HepG2 (cell line): ENCODE data around the gene TBC1D1. TPM values are rescaled to one million over a fixed set of nuclear protein-coding genes. Genes with fewer than 3 reads are reported as not detected.

Experiments used
- ATF3 ChIP-seq: sonication (generic); formaldehyde crosslinking; IDR thresholded peaks from 2 replicates; pipeline ENCODE4 v1.4.0; 2020; ENCODE audit warnings: missing genetic modification reagents
- BCL3 ChIP-seq: sonication (generic); formaldehyde crosslinking; IDR thresholded peaks from 2 replicates; pipeline ENCODE4 v1.5.1; 2020; ENCODE audit warnings: mild to moderate bottlenecking, missing genetic modification reagents, moderate library complexity
- BCL6 ChIP-seq: IDR thresholded peaks from 2 replicates; pipeline ENCODE4 v1.6.1; 2016; ENCODE audit warnings: missing genetic modification reagents, missing compliant biosample characterization
- HNF4A ChIP-seq: sonication (generic); formaldehyde crosslinking; IDR thresholded peaks from 2 replicates; pipeline ENCODE4 v1.4.0; 2020; ENCODE audit warnings: missing genetic modification reagents
- IKZF4 ChIP-seq: sonication (generic); formaldehyde crosslinking; IDR thresholded peaks from 2 replicates; pipeline ENCODE4 v1.5.1; 2020; ENCODE audit warnings: borderline replicate concordance, mild to moderate bottlenecking, low read depth, missing genetic modification reagents; ENCODE audit errors: not compliant biosample characterization
- KLF6 ChIP-seq: IDR thresholded peaks from 2 replicates; pipeline ENCODE4 v1.8.0; 2016; ENCODE audit warnings: missing biosample characterization, missing genetic modification reagents
- MEIS2 ChIP-seq: sonication (generic); formaldehyde crosslinking; IDR thresholded peaks from 2 replicates; pipeline ENCODE4 v1.9.0; 2021; ENCODE audit warnings: mild to moderate bottlenecking, missing genetic modification reagents
- NBN ChIP-seq: fragments of 450-650 bp; conservative IDR thresholded peaks from 2 replicates; pipeline ENCODE4 v1.6.1; 2017
- NFIC ChIP-seq: IDR thresholded peaks from 2 replicates; pipeline ENCODE4 v1.6.1; 2012; ENCODE audit warnings: mild to moderate bottlenecking, low read length, inconsistent platforms
- NFKBIZ ChIP-seq: IDR thresholded peaks from 2 replicates; pipeline ENCODE4 v1.6.1; 2018; ENCODE audit warnings: missing genetic modification reagents, missing compliant biosample characterization
- NR2C2 ChIP-seq: sonication (generic); formaldehyde crosslinking; IDR thresholded peaks from 2 replicates; pipeline ENCODE4 v1.4.0; 2020; ENCODE audit warnings: missing genetic modification reagents, mild to moderate bottlenecking, moderate library complexity, borderline replicate concordance
- PCBP2 ChIP-seq: fragments of 200-400 bp; formaldehyde crosslinking; optimal IDR thresholded peaks from 2 replicates; pipeline ENCODE3; 2018; ENCODE audit warnings: low read length, low read depth; ENCODE audit not compliant: poor library complexity, severe bottlenecking
- PREB ChIP-seq: sonication (generic); formaldehyde crosslinking; IDR thresholded peaks from 2 replicates; pipeline ENCODE4 v1.4.0; 2020; ENCODE audit warnings: missing genetic modification reagents
- RFX1 ChIP-seq: fragments of 450-650 bp; IDR thresholded peaks from 2 replicates; pipeline ENCODE4 v1.6.1; 2017
- SALL2 ChIP-seq: sonication (generic); formaldehyde crosslinking; IDR thresholded peaks from 2 replicates; pipeline ENCODE4 v1.8.1; 2023; ENCODE audit warnings: mild to moderate bottlenecking, missing genetic modification reagents, inconsistent platforms
- SATB2 ChIP-seq: sonication (generic); formaldehyde crosslinking; IDR thresholded peaks from 2 replicates; pipeline ENCODE4 v1.5.0; 2020; ENCODE audit warnings: missing genetic modification reagents
- SIX4 ChIP-seq: sonication (generic); formaldehyde crosslinking; IDR thresholded peaks from 2 replicates; pipeline ENCODE4 v1.4.0; 2020; ENCODE audit warnings: missing genetic modification reagents
- TAF1 ChIP-seq: sonication (generic); formaldehyde crosslinking; IDR thresholded peaks from 2 replicates; pipeline ENCODE4 v1.4.0; 2020; ENCODE audit warnings: missing genetic modification reagents
- ZFY ChIP-seq: sonication (generic); formaldehyde crosslinking; IDR thresholded peaks from 2 replicates; pipeline ENCODE4 v1.4.0; 2020; ENCODE audit warnings: missing genetic modification reagents
- ZFYVE20 ChIP-seq: sonication (generic); formaldehyde crosslinking; IDR thresholded peaks from 2 replicates; pipeline ENCODE4 v1.8.0; 2023; ENCODE audit warnings: low read depth, mild to moderate bottlenecking, moderate library complexity, missing genetic modification reagents, borderline replicate concordance
- ZHX1 ChIP-seq: sonication (generic); formaldehyde crosslinking; IDR thresholded peaks from 2 replicates; pipeline ENCODE4 v1.8.1; 2022; ENCODE audit warnings: low read depth, mild to moderate bottlenecking, missing genetic modification reagents
- ZNF280B ChIP-seq: sonication (generic); formaldehyde crosslinking; IDR thresholded peaks from 2 replicates; pipeline ENCODE4 v1.5.0; 2020; ENCODE audit warnings: missing genetic modification reagents, mild to moderate bottlenecking, borderline replicate concordance
- ZNF33A ChIP-seq: sonication (generic); formaldehyde crosslinking; IDR thresholded peaks from 2 replicates; pipeline ENCODE4 v1.5.1; 2020; ENCODE audit warnings: missing genetic modification reagents, mild to moderate bottlenecking, moderate library complexity, borderline replicate concordance
- ZNF33B ChIP-seq: sonication (generic); formaldehyde crosslinking; IDR thresholded peaks from 2 replicates; pipeline ENCODE4 v1.5.1; 2020; ENCODE audit warnings: mild to moderate bottlenecking, missing genetic modification reagents
- ZNF343 ChIP-seq: sonication (generic); formaldehyde crosslinking; IDR thresholded peaks from 2 replicates; pipeline ENCODE4 v1.4.0; 2020; ENCODE audit warnings: mild to moderate bottlenecking, missing genetic modification reagents
- ZNF572 ChIP-seq: sonication (generic); formaldehyde crosslinking; IDR thresholded peaks from 2 replicates; pipeline ENCODE4 v1.5.1; 2020; ENCODE audit warnings: mild to moderate bottlenecking, missing genetic modification reagents
- ZNF878 ChIP-seq: sonication (generic); formaldehyde crosslinking; IDR thresholded peaks from 2 replicates; pipeline ENCODE4 v1.8.1; 2023; ENCODE audit warnings: mild to moderate bottlenecking, missing genetic modification reagents, moderate library complexity
- polyA plus RNA-seq, 8 experiments: library from polyadenylated mRNA; depleted of rRNA in 3 of 8; stranded (reverse) in 7 of 8; unstranded in 1 of 8; fragments of >200 nt; fragmentation: Illumina TruSeq in 4 of 8; extraction: Trizol in 4 of 8; gene quantifications; 2 replicates each; pipeline versions ENCODE4 v1.2.1 to v1.2.3, GENCODE V29; 2011 to 2016; ENCODE audit warnings: low read depth in 4 of 8, missing spikeins in 1 of 8, mixed read lengths in 1 of 8; ENCODE audit not compliant: insufficient read depth in 1 of 8
- total RNA-seq, 5 experiments: library from RNA; depleted of rRNA; stranded (reverse); fragments of >200 nt; fragmentation: Illumina TruSeq; extraction: Trizol; gene quantifications; 2 replicates each; pipeline ENCODE4 v1.2.3, GENCODE V29; 2016; ENCODE audit warnings: low read depth in 1 of 5

Gene TBC1D1
- total and polyA plus RNA-seq, 2 of the 13 experiments (the other 11 are each of a cell fraction or from before 2014, with no cell fraction given), result 37.3 to 62.8 TPM

- TF ChIP-seq ZHX1 (CRISPR knock-in tag) (no peak), NFKBIZ (CRISPR knock-in tag) (no peak), ZNF572 (CRISPR knock-in tag) (no peak), IKZF4 (CRISPR knock-in tag) (no peak), MEIS2 (CRISPR knock-in tag) (no peak), NBN (no peak), ZFY (CRISPR knock-in tag) (no peak), NFIC (0 out of 2 replicates have a peak, but pooled peaks have one; percentile 47), ATF3 (CRISPR knock-in tag) (no peak), HNF4A (peak; percentile 75), TAF1 (CRISPR knock-in tag) (no peak), SIX4 (CRISPR knock-in tag) (no peak), SALL2 (CRISPR knock-in tag) (no peak), KLF6 (CRISPR knock-in tag) (no peak), BCL3 (CRISPR knock-in tag) (no peak), ZFYVE20 (CRISPR knock-in tag) (no peak), ZNF878 (CRISPR knock-in tag) (no peak), PREB (CRISPR knock-in tag) (no peak), NR2C2 (CRISPR knock-in tag) (peak; percentile 72), ZNF33A (CRISPR knock-in tag) (no peak), ZNF343 (CRISPR knock-in tag) (no peak), SATB2 (CRISPR knock-in tag) (no peak), BCL6 (CRISPR knock-in tag) (peak; percentile 55), PCBP2 (no peak), RFX1 (no peak), ZNF33B (CRISPR knock-in tag) (no peak), ZNF280B (no peak)
Observed at GRCh38 chr4:37958932-37959331, 68.0 kb downstream of the TBC1D1 start (continued).
